IMR-90 (cell line): ENCODE results near the gene METTL21C.

Experiments
- BHLHE40 ChIP-seq: fragments of 150-350 bp; IDR thresholded peaks from 2 replicates; pipeline ENCODE4 v1.6.1; 2016; ENCODE audit warnings: mild to moderate bottlenecking, low read depth, low read length
- CEBPB ChIP-seq: IDR thresholded peaks from 2 replicates; pipeline ENCODE4 v1.6.1; 2012; ENCODE audit warnings: low read depth, low read length, improper control_type of control experiment
- CTCF ChIP-seq: conservative IDR thresholded peaks from 2 replicates; pipeline ENCODE4 v1.5.1; 2012; ENCODE audit warnings: mild to moderate bottlenecking, low read depth, low read length, improper control_type of control experiment
- ELK1 ChIP-seq: fragments of 150-350 bp; IDR thresholded peaks from 2 replicates; pipeline ENCODE4 v1.6.1; 2016; ENCODE audit warnings: low read depth, mild to moderate bottlenecking, low read length, moderate library complexity, borderline replicate concordance
- MAZ ChIP-seq: IDR thresholded peaks from 2 replicates; pipeline ENCODE4 v1.6.1; 2012; ENCODE audit warnings: low read depth, mild to moderate bottlenecking, low read length, improper control_type of control experiment, moderate library complexity, borderline replicate concordance
- POLR2A ChIP-seq: IDR thresholded peaks from 2 replicates; pipeline ENCODE4 v1.6.1; 2012; ENCODE audit warnings: mild to moderate bottlenecking, low read depth, low read length
- SMC3 ChIP-seq: fragments of 150-350 bp; IDR thresholded peaks from 2 replicates; pipeline ENCODE4 v1.6.1; 2016; ENCODE audit warnings: low read depth, mild to moderate bottlenecking, antibody characterized with exemption, low read length, moderate library complexity
- TF ChIP-seq, protein P1 (sequence below): fragments of 150-350 bp; IDR thresholded peaks from 2 replicates; pipeline ENCODE4 v1.6.1; 2017; ENCODE audit warnings: mild to moderate bottlenecking, antibody characterized with exemption, low read length, low read depth

- TF ChIP-seq CTCF (no peak), BHLHE40 (no peak), SMC3 (no peak), ELK1 (no peak), POLR2A (no peak), CEBPB (no peak), MAZ (no peak)
- TF ChIP-seq, protein P1, sequence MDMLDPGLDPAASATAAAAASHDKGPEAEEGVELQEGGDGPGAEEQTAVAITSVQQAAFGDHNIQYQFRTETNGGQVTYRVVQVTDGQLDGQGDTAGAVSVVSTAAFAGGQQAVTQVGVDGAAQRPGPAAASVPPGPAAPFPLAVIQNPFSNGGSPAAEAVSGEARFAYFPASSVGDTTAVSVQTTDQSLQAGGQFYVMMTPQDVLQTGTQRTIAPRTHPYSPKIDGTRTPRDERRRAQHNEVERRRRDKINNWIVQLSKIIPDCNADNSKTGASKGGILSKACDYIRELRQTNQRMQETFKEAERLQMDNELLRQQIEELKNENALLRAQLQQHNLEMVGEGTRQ: no peak
These were observed 7.3 kb downstream of the METTL21C start for GRCh38 chr13:102687520-102687919.
